Natural killer cell treated with Interleukin-12 subunit alpha and Interleukin-12 subunit beta and Interleukin-15 and Interleukin-18, amount 100 ng/mL, for 72 hours (primary cell): Measurements from ENCODE around the gene PSMD13. TPM values are rescaled to one million over a fixed set of nuclear protein-coding genes. Genes with fewer than 3 reads are reported as not detected.

Experiments used
- ATAC-seq, 2 donors: fragments of 150-1000 bp; cut with Tn5 transposase in 1 of 2; sonication (Bioruptor Pico), chemical (Tn5 transposase) in 1 of 2; 2 replicates each; pipeline ENCODE4 v1.10.0; 2021
- DNase-seq: peaks from one replicate; pipeline ENCODE4 v3.0.0; 2022; ENCODE audit warnings: low spot score
- H3K27ac Mint-ChIP-seq, 2 donors: 1 replicate in 1 of 2; 2 replicates in 1 of 2; pipeline ENCODE4 v1.8.0; 2022; ENCODE audit warnings: mixed read lengths in 2 of 2, mild to moderate bottlenecking in 1 of 2, moderate library complexity in 1 of 2
- H3K27me3 Mint-ChIP-seq, 2 donors: 1 replicate in 1 of 2; 2 replicates in 1 of 2; pipeline ENCODE4 v1.8.0; 2022; ENCODE audit warnings: mixed read lengths in 2 of 2
- H3K36me3 Mint-ChIP-seq: one replicate; pipeline ENCODE4 v1.8.0; 2022; ENCODE audit warnings: mixed read lengths
- H3K4me1 Mint-ChIP-seq, 2 donors: 1 replicate in 1 of 2; 2 replicates in 1 of 2; pipeline ENCODE4 v1.8.0; 2022; ENCODE audit warnings: low read depth in 2 of 2, mixed read lengths in 2 of 2, mild to moderate bottlenecking in 1 of 2
- H3K4me3 Mint-ChIP-seq: one replicate; pipeline ENCODE4 v1.8.0; 2022; ENCODE audit warnings: mixed read lengths
- H3K9me3 Mint-ChIP-seq: 2 replicates; pipeline ENCODE4 v1.8.0; 2022; ENCODE audit warnings: mixed read lengths
- total RNA-seq, 2 donors: library from RNA; stranded (reverse); gene quantifications; one replicate each; pipeline ENCODE4 v1.2.3, GENCODE V29; 2022

Gene PSMD13
- total RNA-seq, 2 donors from 2014 or later: 204 to 263 TPM

DNA sequence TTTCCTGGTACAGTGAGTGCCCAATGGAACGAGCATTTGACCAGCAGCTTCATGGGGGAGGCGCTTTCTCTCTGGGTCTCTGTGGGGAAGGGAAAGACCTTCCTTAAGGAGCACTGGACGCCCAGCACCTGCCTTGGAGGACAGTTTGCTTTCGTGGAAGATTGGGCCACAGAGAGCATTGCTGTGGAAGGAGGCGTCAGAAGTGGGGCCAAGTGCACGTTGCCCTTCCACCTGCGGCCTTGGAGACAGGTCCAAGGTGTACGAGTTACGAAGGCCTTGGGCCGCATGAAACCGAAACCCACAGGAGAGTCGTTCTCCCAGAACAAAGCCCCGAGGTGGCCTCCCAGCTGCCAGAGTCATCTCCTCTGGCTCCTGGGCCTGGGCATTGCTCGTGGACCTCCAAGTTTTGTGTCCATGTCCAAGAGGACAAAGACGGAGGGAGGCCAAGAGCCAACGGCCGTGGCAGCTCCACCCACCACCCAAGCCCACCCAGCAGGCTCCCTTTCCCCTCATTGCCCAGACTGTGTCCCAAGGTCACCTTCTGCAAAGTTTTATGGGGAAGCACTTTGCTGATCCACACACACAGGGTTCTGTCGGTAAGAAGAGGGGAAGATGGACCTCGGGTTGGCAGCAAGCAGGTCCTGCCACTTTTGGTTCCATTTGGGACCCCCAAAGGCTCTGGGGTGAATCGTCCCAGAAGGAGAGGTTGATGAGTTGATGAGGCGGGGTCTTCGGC, 35.6 kb downstream of the PSMD13 start:
- ATAC-seq (no peak), DNase-seq (no peak)
- Mint-ChIP-seq H3K27me3 (no peaks in the 10 kb centered on the region), H3K4me3 (no peak overlapping the region), H3K27ac (peak overlapping the region; percentile 15 to 32), H3K36me3 (no peaks in the 10 kb centered on the region), H3K4me1 (peaks cover 25 to 29% of the 10 kb centered on the region in 2 donors), H3K9me3 (no peaks in the 10 kb centered on the region)

DNA sequence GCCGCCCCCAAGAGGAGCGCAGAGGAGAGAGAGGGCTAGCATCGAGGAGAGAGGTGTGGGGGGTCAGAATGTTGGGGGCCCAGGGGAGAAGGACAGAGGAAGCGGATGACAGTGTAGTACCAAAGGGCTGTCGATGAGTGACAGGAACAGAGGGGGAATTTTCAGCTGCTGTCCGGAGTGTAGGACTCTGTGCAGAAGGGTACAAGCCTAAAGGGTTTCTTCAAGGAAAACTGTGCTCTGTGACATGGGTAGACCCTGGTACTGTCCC, 36.1 kb downstream of the PSMD13 start:
- Mint-ChIP-seq H3K27me3 (no peaks in the 10 kb centered on the region), H3K9me3 (no peaks in the 10 kb centered on the region), H3K4me3 (no peak overlapping the region), H3K36me3 (no peaks in the 10 kb centered on the region), H3K27ac (no peak overlapping the region), H3K4me1 (peaks cover 24 to 31% of the 10 kb centered on the region in 2 donors)
- DNase-seq (no peak), ATAC-seq (no peak)

DNA sequence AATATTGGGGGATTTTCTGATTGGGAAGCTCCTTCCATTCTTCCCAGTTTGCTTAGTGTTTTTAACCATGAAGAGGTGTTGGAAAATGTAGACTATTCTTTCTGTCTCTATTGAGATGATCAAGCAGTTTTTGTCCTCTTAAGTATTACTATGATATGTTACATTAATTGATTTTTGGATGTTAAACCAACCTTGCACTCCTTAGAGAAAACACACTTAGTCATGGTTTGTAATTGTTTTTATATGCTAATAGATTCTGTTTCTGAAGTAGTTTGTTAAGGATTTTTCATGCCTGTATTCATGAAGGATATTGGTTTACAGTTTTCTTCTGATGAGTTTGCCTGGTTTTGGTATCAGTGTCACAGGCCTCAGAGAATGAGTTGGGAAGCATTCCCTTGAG, 39.4 kb downstream of the PSMD13 start:
- peaks cover 10 to 17% of the 10 kb centered on the region in 2 donors for H3K4me1 Mint-ChIP-seq
- H3K9me3 Mint-ChIP-seq: no peaks in the 10 kb centered on the region
- ATAC-seq: no peak
- H3K4me3 Mint-ChIP-seq: no peak overlapping the region
- no peaks in the 10 kb centered on the region for H3K36me3 Mint-ChIP-seq
- no peak for DNase-seq
- no peak overlapping the region for H3K27ac Mint-ChIP-seq
- H3K27me3 Mint-ChIP-seq: peaks cover 0 to 2% of the 10 kb centered on the region in 2 donors

DNA sequence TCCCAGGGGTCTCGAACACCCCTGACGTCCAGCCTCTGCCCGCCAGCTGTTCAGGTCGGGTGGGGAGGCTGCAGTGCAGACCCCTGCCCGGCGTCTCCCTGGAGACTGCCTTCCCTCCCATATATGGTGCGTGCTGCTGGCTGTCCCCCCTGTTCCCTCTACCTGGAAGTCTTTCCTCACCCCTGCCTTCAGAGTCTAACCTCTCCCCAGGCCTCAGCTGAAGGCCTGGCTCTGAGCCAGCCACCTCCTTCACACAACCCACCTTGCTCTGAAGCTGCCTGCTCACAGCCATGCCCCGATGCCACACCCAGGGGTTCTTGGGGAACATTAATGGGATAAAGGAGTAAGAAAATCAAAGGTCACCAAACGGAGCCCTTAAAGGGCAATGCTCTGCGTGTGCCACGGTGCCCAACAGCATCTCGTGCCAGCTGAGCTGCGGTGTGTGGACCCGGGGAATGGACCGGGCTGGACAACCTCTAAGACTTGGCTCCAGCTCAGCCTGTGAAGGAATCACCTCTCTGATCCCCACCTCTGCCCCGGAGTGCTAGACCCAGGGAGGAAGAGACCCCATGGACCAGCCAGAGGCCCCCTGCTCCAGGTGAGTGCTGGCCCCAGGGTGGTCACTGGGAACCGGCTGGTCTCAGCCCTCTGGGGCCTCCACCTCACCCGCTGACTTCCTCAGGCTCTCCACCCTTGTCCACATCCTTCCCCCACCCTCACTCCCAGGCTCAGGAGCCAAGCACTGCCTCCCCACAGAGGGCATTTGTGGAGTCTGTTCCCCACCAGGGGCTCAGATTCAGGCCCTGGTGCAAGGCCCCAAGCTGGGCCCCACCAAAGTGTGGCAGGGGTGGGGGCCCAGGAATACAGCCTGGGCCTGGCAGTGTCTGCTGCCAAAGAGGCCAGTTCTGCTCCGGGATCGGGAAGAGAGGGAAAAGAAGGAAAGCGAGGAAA, 41.5 kb downstream of the PSMD13 start, which contains the start of gene NLRP6:
Gene NLRP6 (plus strand): TSS at position 407 of the 951 bp plus-strand sequence. CDS start 163 bp downstream, at position 570.
- DNase-seq: no peak
- Mint-ChIP-seq H3K4me1 (peaks cover 13 to 31% of the 10 kb centered on the region in 2 donors), H3K27me3 (peaks cover 15 to 17% of the 10 kb centered on the region in 2 donors)

GRCh38 chr11:279040-279965, 42.5 kb downstream of the PSMD13 start:
- no peaks in the 10 kb centered on the region for H3K36me3 Mint-ChIP-seq
- no peaks in the 10 kb centered on the region for H3K9me3 Mint-ChIP-seq
- H3K4me3 Mint-ChIP-seq: peak overlapping the region; percentile 64
- ATAC-seq (no peak), DNase-seq (peak; percentile 52)
- H3K27ac Mint-ChIP-seq: peak overlapping the region in 1 of 2 donors; percentile 37
- peaks cover 19 to 36% of the 10 kb centered on the region in 2 donors for H3K4me1 Mint-ChIP-seq
- peaks cover 20 to 21% of the 10 kb centered on the region in 2 donors for H3K27me3 Mint-ChIP-seq

More for the DNA sequence above, 41.5 kb downstream of the PSMD13 start, which contains the start of gene NLRP6:
- Mint-ChIP-seq H3K4me3 (peak within 1 kb of the TSS; percentile 64), H3K36me3 (no peaks in the 10 kb centered on the region), H3K27ac (peak within 1 kb of the TSS in 1 of 2 donors; percentile 37), H3K9me3 (no peaks in the 10 kb centered on the region)
- ATAC-seq: no peak

DNA sequence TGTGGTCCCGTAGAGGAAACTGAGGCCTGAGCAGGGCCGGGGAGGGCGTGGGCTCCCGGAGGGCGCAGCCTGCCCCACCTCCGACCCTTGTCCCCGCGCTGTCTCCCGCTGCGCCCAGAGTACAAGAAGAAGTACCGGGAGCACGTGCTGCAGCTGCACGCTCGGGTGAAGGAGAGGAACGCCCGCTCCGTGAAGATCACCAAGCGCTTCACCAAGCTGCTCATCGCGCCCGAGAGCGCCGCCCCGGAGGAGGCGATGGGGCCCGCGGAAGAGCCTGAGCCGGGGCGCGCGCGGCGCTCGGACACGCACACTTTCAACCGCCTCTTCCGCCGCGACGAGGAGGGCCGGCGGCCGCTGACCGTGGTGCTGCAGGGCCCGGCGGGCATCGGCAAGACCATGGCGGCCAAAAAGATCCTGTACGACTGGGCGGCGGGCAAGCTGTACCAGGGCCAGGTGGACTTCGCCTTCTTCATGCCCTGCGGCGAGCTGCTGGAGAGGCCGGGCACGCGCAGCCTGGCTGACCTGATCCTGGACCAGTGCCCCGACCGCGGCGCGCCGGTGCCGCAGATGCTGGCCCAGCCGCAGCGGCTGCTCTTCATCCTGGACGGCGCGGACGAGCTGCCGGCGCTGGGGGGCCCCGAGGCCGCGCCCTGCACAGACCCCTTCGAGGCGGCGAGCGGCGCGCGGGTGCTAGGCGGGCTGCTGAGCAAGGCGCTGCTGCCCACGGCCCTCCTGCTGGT, 43.4 kb downstream of the PSMD13 start:
- DNase-seq (peak; percentile 62), ATAC-seq (peak; percentile 53 to 68)
- Mint-ChIP-seq H3K36me3 (no peaks in the 10 kb centered on the region), H3K4me3 (no peak overlapping the region), H3K9me3 (no peaks in the 10 kb centered on the region), H3K27ac (no peak overlapping the region), H3K27me3 (peaks cover 20 to 23% of the 10 kb centered on the region in 2 donors), H3K4me1 (peaks cover 19 to 38% of the 10 kb centered on the region in 2 donors)

DNA sequence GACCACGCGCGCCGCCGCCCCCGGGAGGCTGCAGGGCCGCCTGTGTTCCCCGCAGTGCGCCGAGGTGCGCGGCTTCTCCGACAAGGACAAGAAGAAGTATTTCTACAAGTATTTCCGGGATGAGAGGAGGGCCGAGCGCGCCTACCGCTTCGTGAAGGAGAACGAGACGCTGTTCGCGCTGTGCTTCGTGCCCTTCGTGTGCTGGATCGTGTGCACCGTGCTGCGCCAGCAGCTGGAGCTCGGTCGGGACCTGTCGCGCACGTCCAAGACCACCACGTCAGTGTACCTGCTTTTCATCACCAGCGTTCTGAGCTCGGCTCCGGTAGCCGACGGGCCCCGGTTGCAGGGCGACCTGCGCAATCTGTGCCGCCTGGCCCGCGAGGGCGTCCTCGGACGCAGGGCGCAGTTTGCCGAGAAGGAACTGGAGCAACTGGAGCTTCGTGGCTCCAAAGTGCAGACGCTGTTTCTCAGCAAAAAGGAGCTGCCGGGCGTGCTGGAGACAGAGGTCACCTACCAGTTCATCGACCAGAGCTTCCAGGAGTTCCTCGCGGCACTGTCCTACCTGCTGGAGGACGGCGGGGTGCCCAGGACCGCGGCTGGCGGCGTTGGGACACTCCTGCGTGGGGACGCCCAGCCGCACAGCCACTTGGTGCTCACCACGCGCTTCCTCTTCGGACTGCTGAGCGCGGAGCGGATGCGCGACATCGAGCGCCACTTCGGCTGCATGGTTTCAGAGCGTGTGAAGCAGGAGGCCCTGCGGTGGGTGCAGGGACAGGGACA, 44.1 kb downstream of the PSMD13 start:
- Mint-ChIP-seq H3K4me3 (peak overlapping the region; percentile 62), H3K36me3 (no peaks in the 10 kb centered on the region)

GRCh38 chr11:281486-282161, 44.8 kb downstream of the PSMD13 start:
- Mint-ChIP-seq H3K27ac (no peak overlapping the region), H3K4me1 (peaks cover 19 to 38% of the 10 kb centered on the region in 2 donors), H3K27me3 (peaks cover 20 to 28% of the 10 kb centered on the region in 2 donors), H3K9me3 (no peaks in the 10 kb centered on the region), H3K36me3 (no peaks in the 10 kb centered on the region), H3K4me3 (peak overlapping the region; percentile 62)
- no peak for ATAC-seq
- DNase-seq: peak; percentile 50

More for the DNA sequence above, 44.1 kb downstream of the PSMD13 start:
- ATAC-seq (peak; percentile 56 to 57), DNase-seq (peak; percentile 68)
- H3K27ac Mint-ChIP-seq: no peak overlapping the region
- H3K9me3 Mint-ChIP-seq: no peaks in the 10 kb centered on the region
- H3K27me3 Mint-ChIP-seq: peaks cover 20 to 25% of the 10 kb centered on the region in 2 donors
- H3K4me1 Mint-ChIP-seq: peaks cover 19 to 38% of the 10 kb centered on the region in 2 donors

GRCh38 chr11:282171-282570, 45.4 kb downstream of the PSMD13 start:
- ATAC-seq (no peak), DNase-seq (no peak)
- Mint-ChIP-seq H3K4me1 (peaks cover 19 to 41% of the 10 kb centered on the region in 2 donors), H3K4me3 (peak overlapping the region; percentile 34), H3K27ac (no peak overlapping the region), H3K36me3 (no peaks in the 10 kb centered on the region), H3K9me3 (no peaks in the 10 kb centered on the region), H3K27me3 (peaks cover 20 to 32% of the 10 kb centered on the region in 2 donors)

GRCh38 chr11:282630-283360, 46.0 kb downstream of the PSMD13 start:
- no peak for ATAC-seq
- no peak for DNase-seq

GRCh38 chr11:283405-284104, 46.8 kb downstream of the PSMD13 start:
- DNase-seq (peak; percentile 52), ATAC-seq (no peak)
- Mint-ChIP-seq H3K4me1 (peaks cover 17 to 40% of the 10 kb centered on the region in 2 donors), H3K27me3 (peaks cover 20 to 35% of the 10 kb centered on the region in 2 donors), H3K36me3 (no peaks in the 10 kb centered on the region), H3K9me3 (no peaks in the 10 kb centered on the region), H3K27ac (no peak overlapping the region), H3K4me3 (no peak overlapping the region)

More at GRCh38 chr11:282630-283360, 46.0 kb downstream of the PSMD13 start:
- Mint-ChIP-seq H3K9me3 (no peaks in the 10 kb centered on the region), H3K36me3 (no peaks in the 10 kb centered on the region), H3K27me3 (peaks cover 20 to 33% of the 10 kb centered on the region in 2 donors), H3K27ac (no peak overlapping the region), H3K4me3 (peak overlapping the region; percentile 34), H3K4me1 (peaks cover 18 to 40% of the 10 kb centered on the region in 2 donors)
